NT2/D1 (cell line): ENCODE measurements around the gene LCORL.

ENCODE experiments used
- SUZ12 ChIP-seq: IDR thresholded peaks from 2 replicates; pipeline ENCODE4 v1.6.1; 2011; ENCODE audit not compliant: insufficient read length, insufficient read depth; ENCODE audit errors: extremely low read depth
- ZNF274 ChIP-seq: IDR thresholded peaks from 2 replicates; pipeline ENCODE4 v1.6.1; 2011; ENCODE audit warnings: mild to moderate bottlenecking, low read depth, low read length

GRCh38 chr4:17869327-17869726 lies 152.2 kb downstream of the LCORL start:
- TF ChIP-seq SUZ12 (no peak), ZNF274 (no peak)
